Endodermal cell (in vitro differentiated cells): ENCODE data around the gene ASB6. TPM values are rescaled to one million over a fixed set of nuclear protein-coding genes. Genes with fewer than 3 reads are reported as not detected.

Experiments used
- DNase-seq: peaks from one replicate; pipeline ENCODE4 v3.0.0-alpha.2; 2017
- H3K27ac ChIP-seq: 2 replicates; pipeline ENCODE4 v1.5.1; 2013; ENCODE audit warnings: mild to moderate bottlenecking, low read depth, low read length, moderate library complexity
- H3K27me3 ChIP-seq: 2 replicates; pipeline ENCODE4 v1.6.1; 2013; ENCODE audit warnings: mild to moderate bottlenecking, low read length, moderate library complexity; ENCODE audit not compliant: insufficient read depth, control insufficient read depth, poor library complexity, severe bottlenecking
- H3K36me3 ChIP-seq: 2 replicates; pipeline ENCODE4 v1.7.0; 2013; ENCODE audit warnings: mild to moderate bottlenecking, low read length, moderate library complexity; ENCODE audit not compliant: control insufficient read depth, insufficient read depth
- H3K4me1 ChIP-seq: one replicate; pipeline ENCODE4 v1.7.0; 2013; ENCODE audit warnings: low read length; ENCODE audit not compliant: control insufficient read depth, insufficient read depth
- H3K4me3 ChIP-seq: 2 replicates; pipeline ENCODE4 v1.5.1; 2013; ENCODE audit warnings: mild to moderate bottlenecking, low read length, moderate library complexity
- H3K9ac ChIP-seq: 2 replicates; pipeline ENCODE4 v1.6.1; 2013; ENCODE audit warnings: mild to moderate bottlenecking, low read length, moderate library complexity; ENCODE audit not compliant: poor library complexity, severe bottlenecking; ENCODE audit errors: extremely low read depth
- H3K9me3 ChIP-seq: 2 replicates; pipeline ENCODE4 v1.6.1; 2013; ENCODE audit warnings: mild to moderate bottlenecking, low read length, moderate library complexity; ENCODE audit not compliant: control insufficient read depth
- H3K27ac Mint-ChIP-seq: 2 replicates; pipeline ENCODE4 v1.8.0; 2020; ENCODE audit warnings: mixed read lengths
- H3K27me3 Mint-ChIP-seq: 2 replicates; pipeline ENCODE4 v1.8.0; 2021; ENCODE audit warnings: mild to moderate bottlenecking, mixed read lengths; ENCODE audit not compliant: insufficient read depth
- H3K36me3 Mint-ChIP-seq: 2 replicates; pipeline ENCODE4 v1.8.0; 2020; ENCODE audit warnings: low read depth, mixed read lengths
- H3K4me1 Mint-ChIP-seq: 2 replicates; pipeline ENCODE4 v1.8.0; 2020; ENCODE audit warnings: mixed read lengths
- H3K4me3 Mint-ChIP-seq: 2 replicates; pipeline ENCODE4 v1.8.0; 2020; ENCODE audit warnings: mild to moderate bottlenecking, moderate library complexity, mixed read lengths
- H3K9me3 Mint-ChIP-seq: 2 replicates; pipeline ENCODE4 v1.8.0; 2020; ENCODE audit warnings: mild to moderate bottlenecking, mixed read lengths
- WGBS, 2 experiments: methylation state at CpG; one replicate each; pipeline versions ENCODE4 v1.1.5 to v1.1.7; 2013; ENCODE audit warnings: missing lambda C conversion rate in 2 of 2, mixed read lengths in 1 of 2; ENCODE audit not compliant: insufficient coverage in 1 of 2, insufficient read length in 1 of 2; 5-methylcytosine and 5-hydroxymethylcytosine counted together
- total RNA-seq, 2 donors: library from RNA; stranded (reverse); fragmentation: NEBNext Ultra II Directional in 1 of 2; extraction: Animal tissue kit (Norgen Biotek cat#: 25700) in 1 of 2; gene quantifications; 2 replicates in 1 of 2; 3 replicates in 1 of 2; pipeline ENCODE4 v1.2.1, GENCODE V29; 2021
- TF ChIP-seq, protein P1 (sequence below): fragments of 200-600 bp; sonication (generic); conservative IDR thresholded peaks from 2 replicates; pipeline ENCODE4 v1.5.0; 2021; ENCODE audit warnings: antibody characterized with exemption, mild to moderate bottlenecking

The ASB6 gene
- total RNA-seq, 2 donors from 2014 or later = 19.8 to 20.2 TPM

DNA sequence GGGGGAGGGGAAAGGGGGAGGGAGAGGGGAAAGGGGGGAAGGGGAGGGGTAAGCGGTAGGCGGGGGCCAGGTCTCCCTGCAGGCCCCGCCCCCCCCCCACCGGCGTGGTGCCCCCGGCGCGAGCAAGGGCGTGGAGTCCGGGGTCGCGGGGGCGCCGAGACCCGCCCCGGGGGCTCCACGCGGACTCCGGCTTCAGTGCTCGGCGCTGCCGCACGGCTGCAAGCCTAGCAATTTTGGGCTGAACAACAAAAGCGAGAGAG, 31.8 kb downstream of the ASB6 start:
- Mint-ChIP-seq H3K27ac (no peak overlapping the region), H3K4me3 (peak overlapping the region; percentile 68), H3K9me3 (no peaks in the 10 kb centered on the region), H3K36me3 (no peaks in the 10 kb centered on the region), H3K27me3 (peaks cover 9% of the 10 kb centered on the region), H3K4me1 (peaks cover 9% of the 10 kb centered on the region)
- no peaks in the 10 kb centered on the region for H3K9me3 ChIP-seq
- TF ChIP-seq, protein P1, sequence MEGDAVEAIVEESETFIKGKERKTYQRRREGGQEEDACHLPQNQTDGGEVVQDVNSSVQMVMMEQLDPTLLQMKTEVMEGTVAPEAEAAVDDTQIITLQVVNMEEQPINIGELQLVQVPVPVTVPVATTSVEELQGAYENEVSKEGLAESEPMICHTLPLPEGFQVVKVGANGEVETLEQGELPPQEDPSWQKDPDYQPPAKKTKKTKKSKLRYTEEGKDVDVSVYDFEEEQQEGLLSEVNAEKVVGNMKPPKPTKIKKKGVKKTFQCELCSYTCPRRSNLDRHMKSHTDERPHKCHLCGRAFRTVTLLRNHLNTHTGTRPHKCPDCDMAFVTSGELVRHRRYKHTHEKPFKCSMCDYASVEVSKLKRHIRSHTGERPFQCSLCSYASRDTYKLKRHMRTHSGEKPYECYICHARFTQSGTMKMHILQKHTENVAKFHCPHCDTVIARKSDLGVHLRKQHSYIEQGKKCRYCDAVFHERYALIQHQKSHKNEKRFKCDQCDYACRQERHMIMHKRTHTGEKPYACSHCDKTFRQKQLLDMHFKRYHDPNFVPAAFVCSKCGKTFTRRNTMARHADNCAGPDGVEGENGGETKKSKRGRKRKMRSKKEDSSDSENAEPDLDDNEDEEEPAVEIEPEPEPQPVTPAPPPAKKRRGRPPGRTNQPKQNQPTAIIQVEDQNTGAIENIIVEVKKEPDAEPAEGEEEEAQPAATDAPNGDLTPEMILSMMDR = no peak
- H3K36me3 ChIP-seq = no peaks in the 10 kb centered on the region
- H3K4me3 ChIP-seq = peak overlapping the region; percentile 75
- H3K27ac ChIP-seq = peak overlapping the region; percentile 72
- no peaks in the 10 kb centered on the region for H3K4me1 ChIP-seq
- WGBS, 2 experiments = 0 to 1% methylated on average over 1 to 23 of the region's 24 CpGs
- H3K27me3 ChIP-seq = no peaks in the 10 kb centered on the region
- no peak for DNase-seq
- H3K9ac ChIP-seq = no peak overlapping the region

DNA sequence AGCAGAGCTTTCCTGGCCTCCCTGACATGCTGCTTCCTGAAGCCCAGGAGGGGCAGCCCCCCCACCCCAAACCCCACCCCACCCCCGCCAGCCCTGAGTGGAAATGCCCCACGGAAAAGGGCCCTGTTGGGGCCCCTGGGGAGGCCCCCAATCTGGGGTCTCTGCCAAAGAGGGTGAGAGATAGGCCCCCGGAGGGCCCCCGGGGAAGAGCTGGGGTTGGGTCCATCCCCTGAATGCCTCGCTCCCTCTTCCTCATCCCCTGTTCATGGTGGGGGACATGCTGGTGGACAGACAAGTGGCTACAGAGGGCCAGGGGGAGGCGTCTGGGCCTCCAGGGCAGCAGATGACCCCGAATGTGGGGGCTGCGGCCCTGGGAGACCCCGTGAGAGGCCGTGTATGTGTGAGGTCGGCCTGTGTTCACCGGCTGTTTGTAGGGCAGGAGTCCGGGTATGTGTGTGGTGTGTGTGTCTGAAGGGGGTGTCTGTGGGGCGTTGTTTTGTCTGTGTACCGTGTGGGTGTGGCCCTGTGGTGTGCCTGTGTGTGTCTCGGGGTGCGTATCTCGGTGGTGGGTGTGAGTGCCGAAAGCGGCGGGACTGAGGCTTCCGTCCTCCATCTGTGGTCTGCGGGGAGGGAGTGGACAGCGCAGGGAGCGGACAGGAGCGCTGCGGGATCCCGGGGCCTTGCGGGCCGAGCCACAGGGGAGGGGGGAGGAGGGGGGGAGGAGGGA, 32.3 kb downstream of the ASB6 start:
- H3K9ac ChIP-seq = no peak overlapping the region
- peak overlapping the region; percentile 24 for H3K27ac ChIP-seq
- Mint-ChIP-seq H3K4me1 (peaks cover 12% of the 10 kb centered on the region), H3K9me3 (no peaks in the 10 kb centered on the region), H3K27me3 (peaks cover 9% of the 10 kb centered on the region), H3K27ac (peak overlapping the region; percentile 48), H3K36me3 (no peaks in the 10 kb centered on the region), H3K4me3 (peak overlapping the region; percentile 68)
- peak; percentile 70 for DNase-seq
- H3K4me3 ChIP-seq = no peak overlapping the region
- H3K9me3 ChIP-seq = no peaks in the 10 kb centered on the region
- WGBS, 2 experiments = 38 to 57% methylated on average over 6 to 21 of the region's 30 CpGs
- TF ChIP-seq, protein P1 = no peak
- H3K27me3 ChIP-seq = no peaks in the 10 kb centered on the region
- no peaks in the 10 kb centered on the region for H3K4me1 ChIP-seq
- no peaks in the 10 kb centered on the region for H3K36me3 ChIP-seq

DNA sequence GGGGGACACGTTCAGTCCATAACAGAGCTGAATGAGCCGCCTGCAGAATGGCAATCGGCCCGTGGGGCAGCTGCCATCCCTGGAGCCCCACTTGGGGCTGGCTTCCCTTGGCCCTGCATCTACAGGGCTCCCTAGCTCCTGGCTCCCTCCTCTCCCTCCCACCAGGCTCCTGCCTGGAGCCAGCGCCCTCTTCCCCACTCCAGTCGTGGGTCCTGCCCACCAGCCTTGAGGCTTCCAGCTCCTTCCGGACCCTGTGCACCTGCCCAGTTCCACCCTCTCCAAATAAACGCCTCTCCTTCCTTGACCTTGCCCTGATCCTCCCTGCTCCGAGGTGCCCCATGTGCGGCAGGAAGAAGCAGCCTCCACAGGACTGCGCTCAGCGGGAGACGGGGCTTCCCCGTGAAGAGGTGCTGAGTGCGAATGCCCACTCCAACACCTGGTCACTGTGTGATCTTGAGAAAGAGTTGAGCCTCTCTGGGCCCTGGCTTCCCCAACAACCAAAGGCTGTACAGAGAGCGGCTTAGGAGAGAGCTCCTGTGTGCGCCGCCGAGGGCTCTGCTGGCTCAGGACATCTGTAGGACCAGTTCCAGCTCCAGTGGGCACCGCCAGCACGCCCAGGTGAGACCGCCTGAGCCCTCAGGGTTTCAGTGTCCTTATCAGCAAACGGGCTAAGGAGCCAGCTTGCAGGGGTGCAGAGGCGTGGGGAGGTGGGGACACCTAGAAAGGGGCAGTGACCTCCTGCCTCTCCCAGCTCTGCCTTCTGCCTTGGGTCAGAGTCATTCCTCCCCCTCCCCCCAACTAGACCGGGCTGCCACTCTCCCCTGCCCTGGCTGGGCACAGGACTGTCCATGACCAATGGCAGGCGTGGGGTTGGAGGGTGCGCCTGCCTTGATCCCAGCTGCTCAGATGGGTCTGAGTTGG, 33.1 kb downstream of the ASB6 start:
- Mint-ChIP-seq H3K4me1 (peaks cover 15% of the 10 kb centered on the region), H3K27ac (no peak overlapping the region), H3K36me3 (no peaks in the 10 kb centered on the region), H3K9me3 (no peaks in the 10 kb centered on the region), H3K27me3 (peaks cover 6% of the 10 kb centered on the region), H3K4me3 (peak overlapping the region; percentile 14)
- no peaks in the 10 kb centered on the region for H3K4me1 ChIP-seq
- TF ChIP-seq, protein P1 = no peak
- DNase-seq = peak; percentile 64
- no peak overlapping the region for H3K9ac ChIP-seq
- H3K36me3 ChIP-seq = no peaks in the 10 kb centered on the region
- WGBS, 2 experiments = 86 to 87% methylated on average over 6 to 27 of the region's 27 CpGs
- no peak overlapping the region for H3K27ac ChIP-seq
- H3K27me3 ChIP-seq = no peaks in the 10 kb centered on the region
- H3K4me3 ChIP-seq = no peak overlapping the region
- H3K9me3 ChIP-seq = no peaks in the 10 kb centered on the region
